ENCODE data around the gene CASP10. TPM values are rescaled to one million over a fixed set of nuclear protein-coding genes. Genes with fewer than 3 reads are reported as not detected.

The CASP10 gene
- total and polyA plus RNA-seq, 2 of the 8 experiments (the other 6 are each of a cell fraction or from before 2014, with no cell fraction given) = 2.3 to 4.0 TPM

DNA sequence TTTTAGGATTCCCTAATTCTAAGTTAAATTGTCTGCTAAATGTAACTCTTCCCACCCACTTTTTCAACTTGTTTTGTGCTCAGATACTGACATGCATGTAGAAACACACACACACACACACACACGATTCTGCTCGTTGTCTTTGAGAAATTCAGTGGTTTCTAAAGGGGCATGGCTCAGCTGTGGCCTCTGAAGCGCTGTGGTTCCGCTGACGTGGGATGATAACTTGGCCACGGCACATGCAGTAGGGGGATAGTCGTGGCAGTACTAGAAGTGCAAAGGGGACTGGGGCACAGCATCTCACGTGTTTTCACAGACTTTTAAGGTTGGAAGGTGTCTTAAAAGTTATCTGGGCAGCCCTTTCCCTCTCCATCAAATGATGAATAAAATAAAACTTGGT lies 18.4 kb downstream of the CASP10 start:
- no peaks in the 10 kb centered on the region for H4K20me1 ChIP-seq (replicated peaks in 1 of 2; ENCODE audit: control insufficient read depth in 1 of 2, insufficient read depth in 2 of 2, low read length in 2 of 2)
- no peak for FAIRE-seq
- H2AK5ac ChIP-seq (ENCODE audit: low read depth, low read length) = no peak overlapping the region
- H3K27me3 ChIP-seq (replicated peaks in 1 of 4; ENCODE audit: control insufficient read depth in 3 of 4, extremely low read depth in 1 of 4, insufficient read depth in 3 of 4, low read length in 3 of 4) = no peaks in the 10 kb centered on the region
- H3K27ac ChIP-seq (ENCODE audit: low read depth, low read length) = no peak overlapping the region
- no peak overlapping the region for H2BK120ac ChIP-seq (replicated peaks; ENCODE audit: low read depth, low read length)
- no peak overlapping the region for H2AFZ ChIP-seq (ENCODE audit: low read length)
- TF ChIP-seq SIX5 (IDR thresholded peaks at IDR 0.05; ENCODE audit: low read depth, low read length) (no peak), JUN (IDR thresholded peaks at IDR 0.05; ENCODE audit: low read depth, low read length) (no peak), EZH2 (IDR thresholded peaks at IDR 0.05; ENCODE audit: low read depth, low read length, severe bottlenecking) (no peak), KDM5A (IDR thresholded peaks at IDR 0.05; ENCODE audit: low read length) (no peak), EGR1 (IDR thresholded peaks at IDR 0.05; ENCODE audit: borderline replicate concordance, low read depth, low read length) (no peak), TCF12 (IDR thresholded peaks at IDR 0.05; ENCODE audit: low read depth, low read length) (no peak)
- no peak for DNase-seq (ENCODE audit: low read depth in 1 of 2, low spot score in 2 of 2)
- H3K79me1 ChIP-seq (ENCODE audit: low read depth, low read length) = no peaks in the 10 kb centered on the region
- no peak overlapping the region for H2BK20ac ChIP-seq (ENCODE audit: low read length)
- no peaks in the 10 kb centered on the region; the same call in 1 of the 2 replicates for H3K23me2 ChIP-seq (ENCODE audit: low read depth, low read length)
- no peaks in the 10 kb centered on the region for H3K79me2 ChIP-seq (ENCODE audit: control insufficient read depth in 1 of 2, insufficient read depth in 2 of 2, low read length in 2 of 2)
- H2BK5ac ChIP-seq (ENCODE audit: low read depth, low read length) = no peak overlapping the region
- no peak overlapping the region for H4K91ac ChIP-seq (replicated peaks; ENCODE audit: insufficient read length, low read length)
- no peak overlapping the region for H3K23ac ChIP-seq (ENCODE audit: insufficient read length)
- H3K4me2 ChIP-seq (ENCODE audit: insufficient read depth in 1 of 2, low read depth in 2 of 2, low read length in 2 of 2) = no peak overlapping the region
- no peak overlapping the region for H3K4me3 ChIP-seq (ENCODE audit: extremely low read depth in 1 of 4, insufficient read depth in 2 of 4, low read depth in 3 of 4, low read length in 4 of 4)
- 87% methylated on average over 8 of the region's 8 CpGs; no CpG with 5 or more reads in 1 of the 2 experiments for WGBS, 2 experiments (ENCODE audit: extremely low coverage in 1 of 2, insufficient coverage in 1 of 2, insufficient read length in 1 of 2, insufficient replicate concordance in 2 of 2, low coverage in 1 of 2, low lambda C conversion rate in 2 of 2, missing lambda C conversion rate in 1 of 2)
- H3K18ac ChIP-seq (ENCODE audit: extremely low read depth, low read length) = no peak overlapping the region
- no peaks in the 10 kb centered on the region for H3K9me3 ChIP-seq (ENCODE audit: insufficient read depth in 2 of 2, low read depth in 1 of 2, low read length in 1 of 2)
- H3K56ac ChIP-seq (replicated peaks; ENCODE audit: insufficient read length, low read depth, low read length) = no peak overlapping the region
- H4K5ac ChIP-seq (ENCODE audit: insufficient read length, low read depth, low read length) = no peak overlapping the region
- no peak overlapping the region for H3K9ac ChIP-seq (replicated peaks in 1 of 4; ENCODE audit: extremely low read depth in 1 of 4, low read depth in 3 of 4, low read length in 3 of 4)
- no peaks in the 10 kb centered on the region; a peak in 1 of 7 replicates for H3K4me1 ChIP-seq (replicated peaks in 1 of 4; ENCODE audit: control insufficient read depth in 3 of 4, insufficient read depth in 4 of 4, low read length in 3 of 4)
- H3K36me3 ChIP-seq (ENCODE audit: control insufficient read depth in 2 of 4, insufficient read depth in 4 of 4, low read length in 3 of 4) = no peaks in the 10 kb centered on the region
- CTCF ChIA-PET (ENCODE audit: partially characterized antibody) = interaction anchor here (0.8 to 1.2 kb wide), 4 partner anchors 9 to 148 kb away, joined by 3 to 4 read pairs (median 4); no protein-coding TSS in a partner anchor
- H4K8ac ChIP-seq (ENCODE audit: extremely low read depth, insufficient read depth, low read length) = no peak overlapping the region; the same call in 1 of the 2 replicates
- H3K14ac ChIP-seq (ENCODE audit: insufficient read length) = no peak overlapping the region
- no peak overlapping the region for H2BK15ac ChIP-seq (ENCODE audit: low read length)
- H2BK12ac ChIP-seq (ENCODE audit: low read depth, low read length) = no peak overlapping the region
- no peak overlapping the region for H3K4ac ChIP-seq (replicated peaks; ENCODE audit: insufficient read length, low read depth, low read length)
- POLR2A ChIA-PET (ENCODE audit: partially characterized antibody) = interaction anchor here (0.7 kb wide), 1 partner anchor 18 kb away, joined by 3 read pairs; no protein-coding TSS in a partner anchor

All from H1 (cell line).